Measurements from ENCODE around the gene OR4M1.

- TF ChIP-seq ZFP36 (IDR thresholded peaks at IDR 0.05; ENCODE audit: low read depth, low read length, partially characterized antibody) (no peak), ZNF239 (CRISPR knock-in tag; IDR thresholded peaks at IDR 0.05) (no peak), ZFP1 (CRISPR knock-in tag; IDR thresholded peaks at IDR 0.05) (no peak), CTCF (IDR thresholded peaks at IDR 0.05 in 2 of 3, conservative IDR thresholded peaks at IDR 0.05 in 1 of 3; ENCODE audit: insufficient read depth in 2 of 3, low read depth in 1 of 3, low read length in 3 of 3) (no peak), ZBTB7A (IDR thresholded peaks at IDR 0.05; ENCODE audit: borderline replicate concordance, control insufficient read depth, low read depth, low read length) (no peak), AFF4 (CRISPR knock-in tag; IDR thresholded peaks at IDR 0.05) (no peak), MTA1 (IDR thresholded peaks at IDR 0.05; ENCODE audit: borderline replicate concordance) (no peak), EZH2 (IDR thresholded peaks at IDR 0.05; ENCODE audit: borderline replicate concordance, low read depth, low read length) (no peak), CHCHD3 (CRISPR knock-in tag; IDR thresholded peaks at IDR 0.05) (no peak), RAD21 (CRISPR knock-in tag; conservative IDR thresholded peaks at IDR 0.05 in 1 of 2, IDR thresholded peaks at IDR 0.05 in 1 of 2) (no peak), MCM5 (IDR thresholded peaks at IDR 0.05; ENCODE audit: low read depth) (no peak)
Observed at GRCh38 chr14:19743256-19743655, 30.0 kb upstream of the OR4M1 start, which contains the start of gene OR4Q3.
